IPS DF 6.9 (cell line): ENCODE measurements around the gene SCGB3A1.

Experiments
- DNase-seq: peaks from one replicate; pipeline ENCODE4 v3.0.0-alpha.2; 2013; ENCODE audit warnings: low read depth, low spot score
- H3K27ac ChIP-seq: one replicate; pipeline ENCODE4 v1.5.1; 2013; ENCODE audit warnings: low read length, control low read depth
- H3K27me3 ChIP-seq: 2 replicates; pipeline ENCODE4 v1.6.1; 2013; ENCODE audit warnings: mild to moderate bottlenecking, low read length; ENCODE audit not compliant: control insufficient read depth, insufficient read depth
- H3K36me3 ChIP-seq: 2 replicates; pipeline ENCODE4 v1.6.1; 2013; ENCODE audit warnings: low read length; ENCODE audit not compliant: control insufficient read depth, insufficient read depth
- H3K4me1 ChIP-seq: 2 replicates; pipeline ENCODE4 v1.6.1; 2013; ENCODE audit warnings: low read length; ENCODE audit not compliant: control insufficient read depth, insufficient read depth
- H3K4me3 ChIP-seq: 2 replicates; pipeline ENCODE4 v1.5.1; 2013; ENCODE audit warnings: mild to moderate bottlenecking, low read length
- H3K9me3 ChIP-seq: 2 replicates; pipeline ENCODE4 v1.6.1; 2013; ENCODE audit warnings: low read length, inconsistent platforms; ENCODE audit not compliant: control insufficient read depth, insufficient read depth
- WGBS: extraction: QIAGEN DNeasy Blood & Tissue Kit; methylation state at CpG from one replicate; pipeline ENCODE4 v1.1.7; 2013; ENCODE audit warnings: mixed read lengths, missing lambda C conversion rate; ENCODE audit not compliant: insufficient read length, insufficient coverage; 5-methylcytosine and 5-hydroxymethylcytosine counted together

Gene SCGB3A1

GRCh38 chr5:180605554-180606214, 14.4 kb upstream of the SCGB3A1 start:
- DNase-seq: peak; percentile 57
- WGBS: no CpG with 5 or more reads among the region's 11 CpGs
- Histone ChIP-seq H3K4me1 (no peaks in the 10 kb centered on the region; the same call in 1 of the 2 replicates), H3K36me3 (no peaks in the 10 kb centered on the region), H3K27ac (no peak overlapping the region), H3K27me3 (no peaks in the 10 kb centered on the region), H3K9me3 (no peaks in the 10 kb centered on the region), H3K4me3 (no peak overlapping the region)

- Histone ChIP-seq H3K36me3 (no peaks in the 10 kb centered on the region), H3K4me1 (no peaks in the 10 kb centered on the region; the same call in 1 of the 2 replicates), H3K9me3 (no peaks in the 10 kb centered on the region), H3K27me3 (no peaks in the 10 kb centered on the region), H3K4me3 (no peak overlapping the region), H3K27ac (no peak overlapping the region)
- no peak for DNase-seq
- WGBS: no CpG with 5 or more reads among the region's 13 CpGs
These were observed 13.0 kb upstream of the SCGB3A1 start for GRCh38 chr5:180604271-180604670.

GRCh38 chr5:180603076-180603594, 11.8 kb upstream of the SCGB3A1 start:
- Histone ChIP-seq H3K27ac (no peak overlapping the region), H3K9me3 (no peaks in the 10 kb centered on the region), H3K4me1 (no peaks in the 10 kb centered on the region; the same call in 1 of the 2 replicates), H3K4me3 (no peak overlapping the region), H3K27me3 (no peaks in the 10 kb centered on the region), H3K36me3 (no peaks in the 10 kb centered on the region)
- WGBS: no CpG with 5 or more reads among the region's 19 CpGs
- DNase-seq: no peak

- no peaks in the 10 kb centered on the region; the same call in 1 of the 2 replicates for H3K4me1 ChIP-seq
- no peaks in the 10 kb centered on the region for H3K9me3 ChIP-seq
- DNase-seq: no peak
- H3K4me3 ChIP-seq: no peak overlapping the region
- no CpG with 5 or more reads among the region's 15 CpGs for WGBS
- H3K27ac ChIP-seq: no peak overlapping the region
- H3K36me3 ChIP-seq: no peaks in the 10 kb centered on the region
- no peaks in the 10 kb centered on the region for H3K27me3 ChIP-seq
These were observed 11.3 kb upstream of the SCGB3A1 start for GRCh38 chr5:180602481-180603075.

- no CpG with 5 or more reads among the region's 36 CpGs for WGBS
- no peak for DNase-seq
- Histone ChIP-seq H3K27me3 (no peaks in the 10 kb centered on the region), H3K9me3 (no peaks in the 10 kb centered on the region), H3K4me3 (no peak overlapping the region), H3K4me1 (no peaks in the 10 kb centered on the region; the same call in 1 of the 2 replicates), H3K27ac (no peak overlapping the region), H3K36me3 (no peaks in the 10 kb centered on the region)
These were observed 10.5 kb upstream of the SCGB3A1 start for GRCh38 chr5:180601591-180602480.

GRCh38 chr5:180600554-180601041, 9.3 kb upstream of the SCGB3A1 start:
- Histone ChIP-seq H3K27ac (no peak overlapping the region), H3K27me3 (no peaks in the 10 kb centered on the region), H3K36me3 (no peaks in the 10 kb centered on the region), H3K4me1 (no peaks in the 10 kb centered on the region; the same call in 1 of the 2 replicates), H3K9me3 (no peaks in the 10 kb centered on the region), H3K4me3 (no peak overlapping the region)
- no CpG with 5 or more reads among the region's 12 CpGs for WGBS
- DNase-seq: no peak

- Histone ChIP-seq H3K27me3 (no peaks in the 10 kb centered on the region), H3K9me3 (no peaks in the 10 kb centered on the region), H3K4me1 (no peaks in the 10 kb centered on the region; the same call in 1 of the 2 replicates), H3K36me3 (no peaks in the 10 kb centered on the region), H3K27ac (no peak overlapping the region), H3K4me3 (no peak overlapping the region)
- no CpG with 5 or more reads among the region's 16 CpGs for WGBS
- no peak for DNase-seq
These were observed 8.8 kb upstream of the SCGB3A1 start for GRCh38 chr5:180599981-180600553.

GRCh38 chr5:180599590-180599914, 8.3 kb upstream of the SCGB3A1 start:
- Histone ChIP-seq H3K27me3 (no peaks in the 10 kb centered on the region), H3K27ac (no peak overlapping the region), H3K4me3 (no peak overlapping the region), H3K9me3 (no peaks in the 10 kb centered on the region), H3K36me3 (no peaks in the 10 kb centered on the region), H3K4me1 (no peaks in the 10 kb centered on the region; the same call in 1 of the 2 replicates)
- DNase-seq: no peak
- no CpG with 5 or more reads among the region's 6 CpGs for WGBS

- Histone ChIP-seq H3K27me3 (no peaks in the 10 kb centered on the region), H3K4me1 (no peaks in the 10 kb centered on the region), H3K4me3 (no peak overlapping the region), H3K27ac (no peak overlapping the region), H3K9me3 (no peaks in the 10 kb centered on the region), H3K36me3 (no peaks in the 10 kb centered on the region)
- no CpG with 5 or more reads among the region's 16 CpGs for WGBS
- DNase-seq: no peak
These were observed 7.7 kb upstream of the SCGB3A1 start for GRCh38 chr5:180598797-180599589.
